ENCODE results near the gene RNU6-9. TPM values are rescaled to one million over a fixed set of nuclear protein-coding genes. Genes with fewer than 3 reads are reported as not detected.

The RNU6-9 gene
- total and polyA plus RNA-seq, 2 donors (not counting 1 experiment from before 2014, with no cell fraction given) = not detected

DNA sequence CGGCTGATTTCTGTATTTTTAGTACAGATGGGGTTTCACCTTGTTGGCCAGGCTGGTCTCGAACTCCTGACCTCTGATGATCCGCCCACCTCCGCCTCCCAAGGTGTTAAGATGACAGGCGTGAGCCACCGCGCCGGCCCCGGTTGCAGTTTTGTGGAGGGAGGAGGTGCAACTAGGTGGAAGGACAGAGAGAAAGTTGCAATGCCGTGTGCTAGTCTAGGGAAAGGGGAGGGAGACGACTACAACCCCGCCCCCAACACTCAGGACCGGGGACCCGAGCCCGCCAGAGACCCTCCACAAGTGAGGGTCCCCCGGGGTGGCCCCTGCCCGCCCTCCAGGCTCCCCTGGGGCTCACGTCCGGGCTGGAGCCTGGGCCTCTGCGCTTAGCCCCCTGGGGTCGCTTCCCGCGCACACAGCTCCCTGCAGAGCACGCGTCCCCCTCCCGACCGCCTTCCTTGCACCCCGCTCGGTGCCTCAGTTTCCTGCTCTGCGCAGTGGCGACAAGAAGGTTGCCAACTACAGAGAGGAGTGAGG lies 31.3 kb downstream of the RNU6-9 start:
- CTCF ChIA-PET = interaction anchor here (0.8 to 7.9 kb wide), 7 partner anchors 9 to 72 kb away, joined by 3 to 143 read pairs (median 11); partner anchors contain the start of genes CFD and WDR18
- H3K27ac Mint-ChIP-seq = peak overlapping the region; percentile 81
- no peak for ATAC-seq (ENCODE audit: low read depth)

More for the DNA sequence above, 31.3 kb downstream of the RNU6-9 start:
- TF ChIP-seq EZH2 (IDR thresholded peaks at IDR 0.05; ENCODE audit: borderline replicate concordance, insufficient read depth, low read depth, low read length, poor library complexity, severe bottlenecking) = no peak
- TF ChIP-seq, protein P1, sequence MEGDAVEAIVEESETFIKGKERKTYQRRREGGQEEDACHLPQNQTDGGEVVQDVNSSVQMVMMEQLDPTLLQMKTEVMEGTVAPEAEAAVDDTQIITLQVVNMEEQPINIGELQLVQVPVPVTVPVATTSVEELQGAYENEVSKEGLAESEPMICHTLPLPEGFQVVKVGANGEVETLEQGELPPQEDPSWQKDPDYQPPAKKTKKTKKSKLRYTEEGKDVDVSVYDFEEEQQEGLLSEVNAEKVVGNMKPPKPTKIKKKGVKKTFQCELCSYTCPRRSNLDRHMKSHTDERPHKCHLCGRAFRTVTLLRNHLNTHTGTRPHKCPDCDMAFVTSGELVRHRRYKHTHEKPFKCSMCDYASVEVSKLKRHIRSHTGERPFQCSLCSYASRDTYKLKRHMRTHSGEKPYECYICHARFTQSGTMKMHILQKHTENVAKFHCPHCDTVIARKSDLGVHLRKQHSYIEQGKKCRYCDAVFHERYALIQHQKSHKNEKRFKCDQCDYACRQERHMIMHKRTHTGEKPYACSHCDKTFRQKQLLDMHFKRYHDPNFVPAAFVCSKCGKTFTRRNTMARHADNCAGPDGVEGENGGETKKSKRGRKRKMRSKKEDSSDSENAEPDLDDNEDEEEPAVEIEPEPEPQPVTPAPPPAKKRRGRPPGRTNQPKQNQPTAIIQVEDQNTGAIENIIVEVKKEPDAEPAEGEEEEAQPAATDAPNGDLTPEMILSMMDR (IDR thresholded peaks at IDR 0.05) = no peak
- Histone ChIP-seq H4K20me1 (ENCODE audit: control insufficient read depth, insufficient read depth, low read length, poor library complexity, severe bottlenecking) (no peaks in the 10 kb centered on the region), H3K36me3 (replicated peaks in 1 of 2; ENCODE audit: control extremely low read depth in 1 of 2, control insufficient read depth in 1 of 2, extremely low read depth in 1 of 2, insufficient read depth in 2 of 2, low read length in 1 of 2) (no peaks in the 10 kb centered on the region), H3K4me2 (replicated peaks; ENCODE audit: low read depth, low read length, poor library complexity, severe bottlenecking) (peak overlapping the region; percentile 98), H3K27me3 (replicated peaks in 1 of 4; ENCODE audit: control extremely low read depth in 1 of 4, control insufficient read depth in 3 of 4, insufficient read depth in 4 of 4, low read length in 3 of 4) (no peaks in the 10 kb centered on the region), H3K4me3 (ENCODE audit: control extremely low read depth in 1 of 5, extremely low read depth in 1 of 5, insufficient read depth in 1 of 5, low read depth in 2 of 5, low read length in 4 of 5) (peak overlapping the region; percentile 58 to 94 (median 86)), H2AFZ (ENCODE audit: insufficient read depth, low read depth, low read length, poor library complexity, severe bottlenecking) (peak overlapping the region; percentile 97), H3K79me2 (ENCODE audit: control insufficient read depth, insufficient read depth, low read length) (peaks cover 17% of the 10 kb centered on the region), H3K9me3 (ENCODE audit: control extremely low read depth in 1 of 3, control insufficient read depth in 2 of 3, insufficient read depth in 1 of 3, low read length in 2 of 3) (no peaks in the 10 kb centered on the region), H3K9ac (ENCODE audit: low read length) (peak overlapping the region; percentile 94), H3K4me1 (ENCODE audit: control insufficient read depth in 2 of 2, insufficient read depth in 2 of 2, low read length in 2 of 2) (peaks cover 21 to 43% of the 10 kb centered on the region in 2 donors), H3K27ac (ENCODE audit: low read length in 2 of 2) (peak overlapping the region in 1 of 2 donors; percentile 94)
- peak overlapping the region; percentile 91 for H3K4me3 Mint-ChIP-seq
- intact Hi-C loops (cut with micrococcal nuclease) = loop anchor here (1.0 to 10.0 kb wide), 6 partner anchors 17 to 268 kb away; partner anchors contain the start of genes ARHGAP45, RNF126, RNU6-2 and TMEM259
- WGBS (ENCODE audit: insufficient coverage) = 17% methylated on average over 20 of the region's 31 CpGs
- peak; percentile 55 for DNase-seq
- H3K9me3 Mint-ChIP-seq (ENCODE audit: insufficient read depth) = no peaks in the 10 kb centered on the region
- H3K27me3 Mint-ChIP-seq = no peaks in the 10 kb centered on the region
- H3K4me1 Mint-ChIP-seq = peaks cover 24% of the 10 kb centered on the region
- POLR2A ChIA-PET = interaction anchor here (0.6 to 1.3 kb wide), 6 partner anchors 24 to 268 kb away, joined by 3 to 11 read pairs (median 4); partner anchors contain the start of gene WDR18

Measured in B cell (primary cell).